GM21526 (cell line): ENCODE measurements around the gene FLAD1.
A peak's percentile ranks its signal among the peaks of the same experiment; 100 is the strongest.
"Not testable (repeated sequence)": the region's sequence is repeated elsewhere in the genome, so short reads cannot be mapped to it uniquely, and the experiment has no call there.

Source experiments
- ATAC-seq: cut with Tn5 transposase; IDR thresholded peaks from one replicate; pipeline ENCODE4 v1.9.1; 2021; ENCODE audit warnings: moderate library complexity; ENCODE audit not compliant: unreplicated experiment, low FRiP score

FLAD1 gene

DNA sequence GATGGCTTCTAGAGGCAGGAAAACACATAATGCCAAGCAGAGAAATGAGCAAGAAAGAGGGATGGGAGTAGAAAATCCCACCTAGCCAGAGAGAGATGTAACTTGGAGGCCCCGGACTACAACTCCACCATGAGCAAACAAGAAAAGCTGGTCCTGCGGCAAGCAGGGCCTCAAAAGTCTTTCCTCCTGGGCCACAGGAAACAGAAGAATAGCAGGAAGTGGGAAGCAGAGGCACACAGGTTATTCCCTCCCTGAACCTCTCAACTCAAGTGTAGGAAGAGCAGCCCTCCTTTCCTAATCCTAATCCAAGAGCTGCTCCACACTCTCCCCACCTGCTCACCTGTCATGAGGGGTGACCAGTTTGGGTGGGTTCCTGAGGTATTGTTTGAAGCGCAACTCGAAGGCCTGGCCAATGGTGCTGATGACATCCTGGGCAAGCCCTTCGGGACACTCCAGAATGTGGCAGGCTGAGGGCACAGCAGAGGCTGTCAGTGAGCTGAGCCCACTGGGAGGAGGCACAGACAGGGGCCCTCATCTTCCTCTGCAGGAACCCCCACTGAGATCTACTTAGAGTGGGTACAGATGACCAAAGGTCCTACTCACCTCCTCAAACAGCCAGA is 15.7 kb upstream of the FLAD1 start:
- ATAC-seq = no peak

DNA sequence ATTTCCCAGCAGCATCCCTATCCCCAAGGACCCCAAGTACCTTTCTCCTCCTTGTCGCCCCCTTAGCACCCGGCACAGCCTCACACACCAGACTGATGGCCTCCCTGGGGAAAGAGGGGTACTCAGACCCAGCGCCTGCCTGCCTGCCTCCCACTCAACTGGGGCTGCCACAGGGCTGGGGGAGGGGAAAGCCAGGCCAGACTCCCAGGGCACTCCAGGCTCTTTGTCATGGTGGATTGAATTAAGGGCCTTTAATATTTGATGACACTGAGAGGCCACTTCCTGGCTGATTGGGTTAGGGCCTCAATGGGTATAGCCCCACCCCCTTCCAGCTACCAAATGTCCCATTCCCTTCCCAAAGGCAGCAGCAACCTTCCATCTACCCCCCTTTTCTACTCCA is 14.4 kb upstream of the FLAD1 start:
- ATAC-seq = no peak

GRCh38 chr1:154969246-154969645 is 13.9 kb upstream of the FLAD1 start:
- ATAC-seq = no peak

GRCh38 chr1:154969860-154970452 is 13.2 kb upstream of the FLAD1 start:
- ATAC-seq = no peak

DNA sequence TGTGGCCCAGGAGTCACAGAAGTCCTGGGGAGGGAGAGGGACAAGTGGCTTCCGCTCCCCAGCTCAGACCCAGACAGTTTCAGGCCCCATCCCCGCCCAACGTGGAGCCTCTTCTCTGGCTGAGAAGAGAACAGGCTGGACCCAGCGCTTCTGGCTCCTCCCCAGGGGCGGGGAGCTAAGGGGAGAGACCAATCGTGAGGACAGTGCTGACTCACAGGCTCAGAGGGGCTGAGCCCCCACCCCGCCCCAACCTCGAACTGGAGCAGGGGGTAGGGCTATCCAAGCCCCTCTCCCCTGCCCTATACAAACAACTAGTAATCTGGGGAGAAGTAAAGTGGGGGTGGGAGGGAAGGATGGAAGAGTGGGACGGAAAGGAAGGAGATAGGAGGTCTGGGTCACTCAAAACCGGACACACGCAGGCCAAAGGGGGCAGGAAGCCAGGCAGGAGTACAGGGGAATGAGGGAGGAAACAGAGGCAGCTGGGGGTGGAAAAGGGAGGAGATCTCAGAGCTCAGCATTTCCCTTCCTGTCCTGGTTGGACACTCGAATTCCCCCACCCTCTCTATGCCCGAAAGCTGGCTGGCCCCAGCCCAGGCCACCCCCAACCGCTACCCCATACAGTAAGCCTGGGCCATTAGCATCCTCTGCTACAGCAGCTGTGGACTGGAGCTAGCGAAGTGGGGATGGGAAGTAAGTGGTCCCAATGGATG is 12.4 kb upstream of the FLAD1 start, which contains the start of gene SHC1:
TSS of gene SHC1 (minus strand) at position 117 of the 710 bp plus-strand sequence. CDS start 221 bp downstream, outside the sequence.
- ATAC-seq = no peak

GRCh38 chr1:154971341-154971998 is 11.7 kb upstream of the FLAD1 start:
- ATAC-seq = no peak

- ATAC-seq = no peak
Measured at GRCh38 chr1:154972213-154972516, 11.0 kb upstream of the FLAD1 start.

- no peak for ATAC-seq
Measured at GRCh38 chr1:154972517-154973343, 10.4 kb upstream of the FLAD1 start.

- peak; percentile 26 for ATAC-seq
Measured at GRCh38 chr1:154973344-154974101, 9.6 kb upstream of the FLAD1 start.

GRCh38 chr1:154974102-154974807 is 8.9 kb upstream of the FLAD1 start, which contains the start of gene CKS1B:
Gene CKS1B (plus strand): TSS chr1:154974681. CDS start chr1:154974746, 65 bp downstream.
- peak; percentile 74 for ATAC-seq

DNA sequence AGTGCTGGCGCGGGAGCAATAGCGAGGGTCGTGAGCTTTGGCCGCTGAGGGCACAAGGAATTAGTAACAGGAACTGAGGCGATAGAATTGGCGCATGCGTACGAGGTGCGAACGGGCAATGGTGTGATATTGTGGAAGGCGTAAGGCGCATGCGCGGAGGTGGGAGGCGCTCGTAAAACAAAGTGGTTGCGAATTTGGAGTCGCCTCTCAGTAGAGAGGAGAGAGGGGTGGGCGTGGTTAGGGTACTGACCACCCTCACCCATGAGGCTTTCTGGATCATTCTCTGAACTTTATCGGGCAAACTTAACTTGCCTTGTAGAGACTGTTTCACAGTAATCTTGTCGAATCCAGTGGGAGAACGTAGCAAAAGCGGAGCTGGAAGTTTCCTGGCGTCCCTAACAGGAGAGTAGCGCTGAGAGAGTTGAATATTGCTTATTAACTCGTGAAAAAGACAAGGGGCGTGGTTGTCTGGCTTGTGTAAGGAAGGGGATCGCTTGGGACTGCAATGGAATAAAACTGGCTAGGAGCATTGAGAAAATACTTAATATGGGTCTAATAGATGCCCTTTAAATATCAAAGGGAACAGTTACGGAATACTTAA is 8.2 kb upstream of the FLAD1 start:
- ATAC-seq = peak; percentile 38

DNA sequence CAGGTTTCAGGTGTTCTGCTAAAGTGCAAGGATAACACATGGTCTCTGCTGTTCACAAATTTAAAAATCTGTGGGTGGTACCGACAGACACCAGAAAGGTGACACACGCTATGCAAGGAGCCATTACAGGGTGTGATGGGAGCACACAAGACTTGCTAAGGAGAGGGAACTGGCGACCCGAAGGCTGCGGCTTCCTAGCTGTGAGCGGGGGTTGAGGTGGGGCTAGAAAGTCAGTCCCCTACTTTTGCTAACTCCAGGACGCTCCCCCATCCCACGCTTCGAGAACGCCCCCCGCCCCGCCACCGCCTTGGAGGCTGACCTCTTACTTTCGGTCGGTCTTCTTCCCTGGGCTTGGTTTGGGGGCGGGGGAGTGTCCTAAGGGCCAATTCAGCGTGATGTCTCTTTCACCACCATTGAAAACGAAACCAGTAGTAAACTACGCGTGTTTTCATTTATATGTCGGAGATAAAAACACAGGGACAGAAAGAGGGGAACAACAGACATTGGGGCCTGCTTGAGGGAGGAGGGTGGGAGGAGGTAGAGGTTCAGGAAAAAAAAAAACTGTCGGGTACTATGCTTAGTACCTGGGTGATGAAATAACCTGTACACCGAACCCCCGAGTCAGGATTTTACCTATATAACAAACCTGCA is 7.6 kb upstream of the FLAD1 start:
- no peak for ATAC-seq

GRCh38 chr1:154977762-154978161 is 5.4 kb upstream of the FLAD1 start:
- ATAC-seq = not testable (repeated sequence)

- ATAC-seq = no peak
Measured at GRCh38 chr1:154978360-154978759, 4.8 kb upstream of the FLAD1 start.

DNA sequence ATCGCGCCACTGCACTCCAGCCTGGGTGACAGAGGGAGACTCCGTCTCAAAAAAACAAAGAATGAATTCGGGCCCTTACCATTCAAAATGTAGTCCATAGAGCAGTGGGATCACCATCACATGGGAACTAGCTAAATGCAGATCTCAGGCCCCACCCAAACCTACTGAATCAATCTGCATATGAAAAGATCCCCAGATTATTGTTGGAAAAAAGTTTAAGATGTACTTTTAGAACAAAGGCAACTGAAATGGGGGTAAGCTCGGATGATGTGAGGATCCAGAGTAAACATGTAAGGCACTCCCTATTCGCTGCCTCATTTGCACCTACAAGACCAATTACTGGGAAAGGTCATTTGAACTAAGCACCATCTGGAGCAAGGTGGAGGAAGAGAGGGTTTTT is 803 bp upstream of the FLAD1 start:
- peak; percentile 10 for ATAC-seq

GRCh38 chr1:154983776-154984466 is 777 bp downstream of the FLAD1 start:
- no peak for ATAC-seq

GRCh38 chr1:154986736-154987135 is 3.6 kb downstream of the FLAD1 start:
- ATAC-seq = not testable (repeated sequence)

DNA sequence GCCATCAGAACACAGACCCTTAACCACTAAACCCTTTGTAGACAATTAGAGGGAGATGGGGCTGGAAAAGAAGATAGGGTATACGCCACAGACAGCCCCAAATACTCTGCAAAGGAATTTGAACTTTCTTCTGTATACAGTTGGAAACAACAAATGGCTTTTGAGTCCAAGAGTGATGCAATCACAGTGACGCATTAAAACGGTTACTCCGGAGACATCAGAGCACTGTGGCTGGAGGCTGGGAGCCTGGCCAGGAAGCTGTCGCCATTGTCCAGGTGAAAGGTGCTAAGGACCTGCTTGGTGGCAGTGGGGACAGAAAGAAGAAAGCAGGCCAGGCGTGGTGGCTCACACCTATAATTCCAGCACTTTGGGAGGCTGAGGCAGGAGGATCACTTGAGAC is 4.2 kb downstream of the FLAD1 start:
- no peak for ATAC-seq
